HG03025 (cell line): ENCODE data around the gene UQCC2.

Experiments
- ATAC-seq: cut with Tn5 transposase; IDR thresholded peaks from one replicate; pipeline ENCODE4 v1.9.1; 2021; ENCODE audit warnings: mild to moderate bottlenecking, moderate library complexity; ENCODE audit not compliant: unreplicated experiment, low FRiP score

Gene UQCC2

DNA sequence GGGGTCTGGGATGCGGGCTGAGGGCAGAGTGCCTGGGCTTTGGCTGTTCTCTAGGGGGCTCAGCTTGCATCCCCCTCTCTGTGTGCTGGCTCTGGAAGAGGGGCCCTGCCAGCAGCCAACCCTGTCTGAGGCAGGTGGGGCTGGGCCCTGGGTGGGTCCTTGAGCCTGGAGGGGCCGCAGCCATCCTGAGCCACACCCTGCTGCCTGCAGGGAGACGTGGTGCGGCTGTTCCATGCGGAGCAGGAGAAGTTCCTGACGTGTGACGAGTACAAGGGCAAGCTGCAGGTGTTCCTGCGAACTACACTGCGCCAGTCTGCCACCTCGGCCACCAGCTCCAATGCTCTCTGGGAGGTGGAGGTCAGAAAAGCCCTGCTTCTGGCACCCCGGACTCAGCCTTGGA is 49.2 kb downstream of the UQCC2 start:
- ATAC-seq, result no peak

DNA sequence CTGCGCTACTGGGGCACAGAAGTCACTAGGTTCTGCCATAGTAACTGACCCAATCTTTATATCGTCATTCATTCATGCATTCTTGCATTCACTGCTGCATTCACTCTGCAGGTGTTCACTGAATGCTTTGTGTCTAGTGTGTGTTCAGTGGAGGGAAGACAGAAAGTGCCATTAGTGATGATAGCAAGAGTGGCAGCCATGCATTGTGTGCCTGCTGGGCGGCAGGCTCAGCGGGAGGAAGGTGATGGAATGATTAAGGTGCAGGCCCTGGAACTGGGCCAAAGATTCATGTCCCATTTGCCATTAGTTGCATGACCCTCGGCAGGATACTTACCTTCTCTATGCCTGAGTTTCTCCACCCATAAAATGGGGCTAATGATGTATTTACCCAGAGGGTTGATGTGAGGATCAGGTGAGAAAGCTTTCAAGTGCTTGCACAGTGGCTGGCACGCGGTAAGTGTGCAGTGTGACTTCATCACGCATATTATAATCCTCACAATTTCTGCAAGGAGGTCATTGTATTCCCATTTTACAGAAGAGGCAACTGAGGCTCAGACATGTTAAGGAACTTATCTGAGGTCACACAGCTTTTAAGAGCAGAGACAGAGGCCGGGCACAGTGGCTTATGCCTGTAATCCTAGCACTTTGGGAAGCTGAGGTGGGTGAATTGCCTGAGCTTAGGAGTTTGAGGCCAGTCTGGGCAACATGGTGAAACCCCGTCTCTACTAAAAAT is 50.2 kb downstream of the UQCC2 start:
- no peak for ATAC-seq

DNA sequence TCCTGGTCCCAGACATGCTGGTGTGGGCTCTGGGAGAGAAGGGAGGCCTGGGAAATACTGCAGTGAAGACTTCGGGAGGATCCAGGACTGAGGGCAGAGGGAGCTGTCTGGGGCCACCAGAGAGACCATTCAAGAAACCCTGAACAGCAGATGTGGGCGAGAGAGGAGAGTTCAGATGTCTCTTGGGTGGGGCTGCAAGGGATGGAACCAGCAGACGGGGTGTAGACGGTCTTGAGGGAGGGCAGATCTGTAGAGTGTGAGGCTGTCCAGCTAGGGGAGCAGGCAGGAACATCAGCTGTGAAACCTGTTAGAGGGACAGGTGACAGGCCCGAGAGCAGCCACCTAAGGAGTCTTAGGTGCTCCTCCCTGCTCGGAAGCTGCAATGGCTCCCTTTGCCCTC is 51.5 kb downstream of the UQCC2 start:
- no peak for ATAC-seq

DNA sequence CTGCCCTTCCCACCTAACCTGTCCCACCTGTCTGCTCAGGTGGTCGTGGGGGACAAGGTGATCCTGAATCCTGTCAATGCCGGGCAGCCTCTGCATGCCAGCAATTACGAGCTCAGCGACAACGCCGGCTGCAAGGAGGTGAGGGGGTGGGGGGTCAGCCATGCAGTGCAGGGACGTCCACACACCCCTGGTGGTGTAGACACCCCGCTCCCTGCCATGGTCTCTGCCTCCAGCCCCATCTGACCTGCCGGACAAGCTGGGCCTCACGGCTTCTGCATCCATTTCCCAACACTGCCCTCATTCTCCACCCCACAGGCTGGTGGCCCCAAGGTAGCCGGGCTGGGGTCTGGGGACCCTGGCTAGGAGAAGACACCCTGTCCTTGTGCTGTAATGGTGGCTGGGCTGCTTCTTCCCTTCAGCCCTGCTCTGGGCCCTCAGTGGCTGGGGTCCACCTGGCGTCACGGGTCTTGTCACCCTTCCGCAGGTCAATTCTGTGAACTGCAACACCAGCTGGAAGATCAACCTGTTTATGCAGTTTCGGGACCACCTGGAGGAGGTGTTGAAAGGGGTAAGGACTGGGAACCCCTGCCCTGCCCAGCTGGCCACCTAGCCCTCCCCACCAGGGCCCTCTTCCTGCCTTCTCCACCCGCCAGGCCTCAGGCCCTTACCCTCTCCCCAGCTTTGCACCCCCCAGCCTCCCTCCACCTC is 52.4 kb downstream of the UQCC2 start:
- ATAC-seq, result no peak

DNA sequence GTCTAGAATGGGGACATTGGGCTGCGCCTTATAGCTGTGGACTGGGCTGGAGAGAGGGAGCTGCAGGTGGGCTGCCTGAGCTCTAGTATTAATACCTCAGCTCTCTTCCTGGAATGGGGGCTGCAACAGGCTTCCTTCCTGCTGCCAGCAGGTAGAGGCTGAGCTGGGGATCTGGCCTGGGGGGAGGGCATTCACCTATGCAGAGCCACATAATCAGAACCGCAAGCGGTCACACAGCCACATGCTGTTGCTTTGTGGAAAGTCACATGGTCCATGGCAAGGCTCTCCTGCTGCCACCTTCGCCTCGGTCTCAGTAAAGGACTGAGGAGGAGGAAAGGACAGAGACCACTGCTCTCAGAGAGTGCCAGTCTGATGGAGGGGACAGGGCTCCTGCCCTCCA is 54.7 kb downstream of the UQCC2 start:
- no peak for ATAC-seq

DNA sequence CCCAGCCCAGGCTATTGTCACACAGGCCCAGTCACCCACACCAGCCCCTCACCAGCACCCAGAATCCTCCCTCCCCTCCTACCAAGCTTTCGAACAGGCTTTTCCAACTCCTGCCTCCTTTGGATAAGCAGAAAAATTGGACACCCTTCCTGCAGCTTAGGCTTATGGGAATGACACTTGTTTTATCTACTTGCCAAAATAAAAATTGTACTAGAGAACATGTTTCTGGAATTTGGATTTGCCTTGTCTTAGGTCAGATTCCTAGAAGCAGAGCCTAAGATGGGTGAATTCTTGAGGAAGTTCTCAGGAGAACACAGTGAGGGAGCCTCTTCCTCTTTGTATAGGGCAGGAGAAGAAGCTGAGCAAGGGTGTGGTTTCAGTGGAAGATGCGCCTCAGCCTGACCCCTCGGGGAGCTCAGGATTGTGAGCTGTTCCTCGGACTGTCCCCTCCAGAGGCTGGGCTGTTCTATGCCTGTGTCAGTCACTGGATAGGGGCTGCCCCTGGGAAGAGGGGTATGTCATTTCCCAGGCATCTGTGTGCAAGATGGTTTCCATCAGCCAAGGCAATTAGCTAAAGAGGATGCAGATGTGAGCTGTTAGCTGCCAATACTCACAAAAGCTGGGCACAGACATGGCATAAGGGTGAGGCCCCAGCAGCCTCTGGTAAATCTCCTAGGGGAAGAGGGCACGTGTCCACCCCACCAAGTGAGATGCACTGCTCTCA is 56.5 kb downstream of the UQCC2 start:
- no peak for ATAC-seq

DNA sequence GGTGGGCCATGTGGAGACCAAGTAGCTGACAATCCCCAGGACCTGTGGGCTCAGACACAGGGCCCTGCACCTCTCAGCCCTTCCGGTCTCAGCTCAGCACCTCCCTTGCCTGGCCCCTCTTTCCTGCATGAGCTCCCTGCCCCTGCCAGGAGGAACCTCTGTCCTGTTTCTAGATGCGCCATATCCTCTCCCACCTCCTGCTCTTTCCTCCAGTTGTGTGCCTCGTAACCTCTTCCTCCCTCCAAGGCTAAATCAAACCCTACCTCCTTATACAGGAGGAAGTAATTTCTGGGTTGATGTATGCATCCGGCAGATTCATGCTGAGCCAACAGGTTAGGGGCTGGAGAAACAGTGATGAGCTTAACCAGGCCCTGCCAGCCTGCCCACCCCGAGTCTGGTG is 59.5 kb downstream of the UQCC2 start:
- no peak for ATAC-seq

DNA sequence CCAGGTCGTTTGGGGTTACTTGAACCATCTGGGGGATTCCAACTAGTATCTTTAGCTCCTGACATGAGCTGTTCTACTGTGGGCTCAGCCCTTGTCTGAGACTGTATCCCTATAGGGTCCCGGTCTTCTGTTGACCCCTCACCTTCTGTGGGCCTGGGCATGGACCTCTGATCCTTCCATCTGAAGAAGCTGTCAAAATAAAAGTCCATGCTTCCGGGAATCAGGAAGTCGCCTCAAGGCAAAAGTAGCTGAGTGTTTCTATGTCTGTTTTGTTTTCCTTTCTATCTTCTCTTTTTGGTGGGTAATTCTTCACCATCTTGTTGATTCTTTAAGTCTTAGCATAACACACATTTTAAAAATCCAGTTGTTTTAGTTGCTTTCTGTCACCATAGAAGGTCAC is 60.1 kb downstream of the UQCC2 start:
- ATAC-seq, result no peak
